ENCODE data around the gene ACOX2. TPM values are rescaled to one million over a fixed set of nuclear protein-coding genes. Genes with fewer than 3 reads are reported as not detected.
A peak's percentile ranks its signal among the peaks of the same experiment; 100 is the strongest.

The ACOX2 gene
- total RNA-seq, 1 experiment from 2014 or later, result 1.1 TPM

GRCh38 chr3:58496206-58496857 is 40.7 kb downstream of the ACOX2 start:
- peaks cover 21% of the 10 kb centered on the region for H3K4me1 Mint-ChIP-seq (ENCODE audit: low read depth, unreplicated experiment)
- no peaks in the 10 kb centered on the region for H3K27me3 Mint-ChIP-seq (ENCODE audit: unreplicated experiment)
- H3K9me3 Mint-ChIP-seq (ENCODE audit: low read depth, unreplicated experiment), result no peaks in the 10 kb centered on the region
- H3K36me3 Mint-ChIP-seq (ENCODE audit: insufficient read depth, unreplicated experiment), result peaks cover 12% of the 10 kb centered on the region
- DNase-seq, result no peak
- no peak overlapping the region for H3K27ac Mint-ChIP-seq (ENCODE audit: unreplicated experiment)
- CTCF ChIA-PET, result interaction anchor here (0.5 kb wide), 1 partner anchor 333 kb away, joined by 4 read pairs; no protein-coding TSS in a partner anchor
- TF ChIP-seq CTCF (IDR thresholded peaks at IDR 0.05; ENCODE audit: unreplicated experiment), result no peak
- no TSS peak for BruUV-seq (replicated peaks)
- no peak overlapping the region for H3K4me3 Mint-ChIP-seq (ENCODE audit: low read depth, unreplicated experiment)
- intact Hi-C loops (cut with micrococcal nuclease; ENCODE audit: unreplicated experiment), result no loop called here

GRCh38 chr3:58495101-58495500 is 41.9 kb downstream of the ACOX2 start:
- no peak for DNase-seq
- Mint-ChIP-seq H3K4me3 (ENCODE audit: low read depth, unreplicated experiment) (no peak overlapping the region), H3K27me3 (ENCODE audit: unreplicated experiment) (no peaks in the 10 kb centered on the region), H3K36me3 (ENCODE audit: insufficient read depth, unreplicated experiment) (peaks cover 12% of the 10 kb centered on the region), H3K4me1 (ENCODE audit: low read depth, unreplicated experiment) (peaks cover 28% of the 10 kb centered on the region), H3K27ac (ENCODE audit: unreplicated experiment) (no peak overlapping the region), H3K9me3 (ENCODE audit: low read depth, unreplicated experiment) (no peaks in the 10 kb centered on the region)
- CTCF ChIA-PET, result no interaction called here
- no peak for TF ChIP-seq CTCF (IDR thresholded peaks at IDR 0.05; ENCODE audit: unreplicated experiment)
- no TSS peak for BruUV-seq (replicated peaks)
- intact Hi-C loops (cut with micrococcal nuclease; ENCODE audit: unreplicated experiment), result no loop called here

- no peak for TF ChIP-seq CTCF (IDR thresholded peaks at IDR 0.05; ENCODE audit: unreplicated experiment)
- H3K4me1 Mint-ChIP-seq (ENCODE audit: low read depth, unreplicated experiment), result peaks cover 28% of the 10 kb centered on the region
- no peak for DNase-seq
- no peaks in the 10 kb centered on the region for H3K27me3 Mint-ChIP-seq (ENCODE audit: unreplicated experiment)
- intact Hi-C loops (cut with micrococcal nuclease; ENCODE audit: unreplicated experiment), result no loop called here
- no TSS peak for BruUV-seq (replicated peaks)
- H3K4me3 Mint-ChIP-seq (ENCODE audit: low read depth, unreplicated experiment), result peak overlapping the region; percentile 81
- H3K9me3 Mint-ChIP-seq (ENCODE audit: low read depth, unreplicated experiment), result no peaks in the 10 kb centered on the region
- no peak overlapping the region for H3K27ac Mint-ChIP-seq (ENCODE audit: unreplicated experiment)
- peaks cover 8% of the 10 kb centered on the region for H3K36me3 Mint-ChIP-seq (ENCODE audit: insufficient read depth, unreplicated experiment)
- CTCF ChIA-PET, result no interaction called here
Observed at GRCh38 chr3:58494107-58494506, 42.9 kb downstream of the ACOX2 start.

GRCh38 chr3:58492494-58492905 is 44.5 kb downstream of the ACOX2 start:
- H3K36me3 Mint-ChIP-seq (ENCODE audit: insufficient read depth, unreplicated experiment), result peaks cover 8% of the 10 kb centered on the region
- peak overlapping the region; percentile 81 for H3K4me3 Mint-ChIP-seq (ENCODE audit: low read depth, unreplicated experiment)
- peaks cover 44% of the 10 kb centered on the region for H3K4me1 Mint-ChIP-seq (ENCODE audit: low read depth, unreplicated experiment)
- no TSS peak for BruUV-seq (replicated peaks)
- CTCF ChIA-PET, result interaction anchor here (1.0 to 1.7 kb wide), 3 partner anchors 21 to 36 kb away, joined by 3 to 7 read pairs (median 5); no protein-coding TSS in a partner anchor
- no peak for DNase-seq
- H3K9me3 Mint-ChIP-seq (ENCODE audit: low read depth, unreplicated experiment), result no peaks in the 10 kb centered on the region
- no peak for TF ChIP-seq CTCF (IDR thresholded peaks at IDR 0.05; ENCODE audit: unreplicated experiment)
- intact Hi-C loops (cut with micrococcal nuclease; ENCODE audit: unreplicated experiment), result loop anchor here (2.0 kb wide), 2 partner anchors 30 to 40 kb away; no protein-coding TSS in a partner anchor
- no peaks in the 10 kb centered on the region for H3K27me3 Mint-ChIP-seq (ENCODE audit: unreplicated experiment)
- peak overlapping the region; percentile 63 for H3K27ac Mint-ChIP-seq (ENCODE audit: unreplicated experiment)

Data from Calu3 (cell line).